Mesodermal cell (in vitro differentiated cells): ENCODE measurements around the gene AGXT2.

Experiments
- H3K27ac ChIP-seq: 2 replicates; pipeline ENCODE4 v1.7.0; 2013; ENCODE audit warnings: mild to moderate bottlenecking, low read depth, low read length, moderate library complexity; ENCODE audit not compliant: severe bottlenecking
- H3K36me3 ChIP-seq: 2 replicates; pipeline ENCODE4 v1.7.1; 2013; ENCODE audit warnings: mild to moderate bottlenecking, low read length, moderate library complexity; ENCODE audit not compliant: control insufficient read depth, insufficient read depth
- H3K4me1 ChIP-seq: one replicate; pipeline ENCODE4 v1.7.1; 2013; ENCODE audit warnings: mild to moderate bottlenecking, low read length; ENCODE audit not compliant: insufficient read depth, control insufficient read depth, poor library complexity, severe bottlenecking
- H3K4me3 ChIP-seq: 2 replicates; pipeline ENCODE4 v1.7.0; 2013; ENCODE audit warnings: low read length, control low read depth, mild to moderate bottlenecking; ENCODE audit not compliant: insufficient read depth, poor library complexity, severe bottlenecking; ENCODE audit errors: extremely low read depth
- H3K9me3 ChIP-seq: 2 replicates; pipeline ENCODE4 v1.7.1; 2013; ENCODE audit warnings: mild to moderate bottlenecking, low read length, moderate library complexity; ENCODE audit not compliant: control insufficient read depth
- WGBS, 2 experiments: methylation state at CpG; one replicate each; pipeline ENCODE4 v1.1.5; 2013; ENCODE audit warnings: missing lambda C conversion rate in 2 of 2; ENCODE audit not compliant: insufficient coverage in 2 of 2; 5-methylcytosine and 5-hydroxymethylcytosine counted together

AGXT2 gene

GRCh38 chr5:35002459-35002858, 45.3 kb downstream of the AGXT2 start:
- H3K4me3 ChIP-seq = no peak overlapping the region
- WGBS, 2 experiments = 84 to 95% methylated on average over 4 to 5 of the region's 6 CpGs
- no peaks in the 10 kb centered on the region for H3K36me3 ChIP-seq
- H3K9me3 ChIP-seq = no peaks in the 10 kb centered on the region
- no peaks in the 10 kb centered on the region for H3K4me1 ChIP-seq
- H3K27ac ChIP-seq = no peak overlapping the region

GRCh38 chr5:35001842-35002241, 45.9 kb downstream of the AGXT2 start:
- no peaks in the 10 kb centered on the region for H3K36me3 ChIP-seq
- no peak overlapping the region for H3K27ac ChIP-seq
- 100% methylated on average over 1 of the region's 3 CpGs; no CpG with 5 or more reads in 1 of the 2 experiments for WGBS, 2 experiments
- H3K4me1 ChIP-seq = no peaks in the 10 kb centered on the region
- no peak overlapping the region for H3K4me3 ChIP-seq
- no peaks in the 10 kb centered on the region for H3K9me3 ChIP-seq

GRCh38 chr5:34998058-34998789, 49.5 kb downstream of the AGXT2 start:
- WGBS, 2 experiments = 100% methylated on average over 3 of the region's 6 CpGs; no CpG with 5 or more reads in 1 of the 2 experiments

GRCh38 chr5:34996261-34996660, 51.5 kb downstream of the AGXT2 start:
- no peak overlapping the region for H3K27ac ChIP-seq
- no peak overlapping the region for H3K4me3 ChIP-seq
- peaks cover 19% of the 10 kb centered on the region for H3K9me3 ChIP-seq
- H3K4me1 ChIP-seq = peaks cover 7% of the 10 kb centered on the region
- WGBS, 2 experiments = 88 to 89% methylated on average over 1 to 2 of the region's 2 CpGs
- H3K36me3 ChIP-seq = no peaks in the 10 kb centered on the region

More at GRCh38 chr5:34998058-34998789, 49.5 kb downstream of the AGXT2 start:
- no peak overlapping the region for H3K4me3 ChIP-seq
- no peaks in the 10 kb centered on the region for H3K36me3 ChIP-seq
- H3K9me3 ChIP-seq = peaks cover 5% of the 10 kb centered on the region
- no peak overlapping the region for H3K27ac ChIP-seq
- H3K4me1 ChIP-seq = no peaks in the 10 kb centered on the region

GRCh38 chr5:34993951-34994350, 53.8 kb downstream of the AGXT2 start:
- Histone ChIP-seq H3K4me1 (peaks cover 7% of the 10 kb centered on the region), H3K27ac (no peak overlapping the region), H3K9me3 (peaks cover 19% of the 10 kb centered on the region), H3K4me3 (no peak overlapping the region), H3K36me3 (no peaks in the 10 kb centered on the region)
- WGBS, 2 experiments = 81 to 93% methylated on average over 2 of the region's 8 CpGs

GRCh38 chr5:34991486-34992238, 56.1 kb downstream of the AGXT2 start:
- H3K36me3 ChIP-seq = no peaks in the 10 kb centered on the region
- H3K4me3 ChIP-seq = no peak overlapping the region
- peaks cover 22% of the 10 kb centered on the region for H3K9me3 ChIP-seq
- H3K27ac ChIP-seq = peak overlapping the region; percentile 39
- peaks cover 7% of the 10 kb centered on the region for H3K4me1 ChIP-seq
- 100% methylated on average over 1 of the region's 2 CpGs; no CpG with 5 or more reads in 1 of the 2 experiments for WGBS, 2 experiments

- H3K4me3 ChIP-seq = no peak overlapping the region
- 85 to 100% methylated on average over 1 of the region's 1 CpG for WGBS, 2 experiments
- peaks cover 2% of the 10 kb centered on the region for H3K4me1 ChIP-seq
These were observed 60.8 kb downstream of the AGXT2 start for GRCh38 chr5:34986965-34987364.

GRCh38 chr5:34982823-34983222, 64.9 kb downstream of the AGXT2 start:
- Histone ChIP-seq H3K4me3 (no peak overlapping the region), H3K4me1 (no peaks in the 10 kb centered on the region), H3K9me3 (peaks cover 20% of the 10 kb centered on the region), H3K27ac (no peak overlapping the region), H3K36me3 (no peaks in the 10 kb centered on the region)
- 33% methylated on average over 1 of the region's 4 CpGs; no CpG with 5 or more reads in 1 of the 2 experiments for WGBS, 2 experiments

More at GRCh38 chr5:34986965-34987364, 60.8 kb downstream of the AGXT2 start:
- no peaks in the 10 kb centered on the region for H3K36me3 ChIP-seq
- H3K9me3 ChIP-seq = peaks cover 21% of the 10 kb centered on the region
- no peak overlapping the region for H3K27ac ChIP-seq

GRCh38 chr5:34978681-34979080, 69.1 kb downstream of the AGXT2 start:
- no peaks in the 10 kb centered on the region for H3K9me3 ChIP-seq
- peaks cover 5% of the 10 kb centered on the region for H3K4me1 ChIP-seq
- no peak overlapping the region for H3K27ac ChIP-seq
- no peak overlapping the region for H3K4me3 ChIP-seq
- 75% methylated on average over 3 of the region's 4 CpGs; no CpG with 5 or more reads in 1 of the 2 experiments for WGBS, 2 experiments
- H3K36me3 ChIP-seq = no peaks in the 10 kb centered on the region

- Histone ChIP-seq H3K4me3 (no peak overlapping the region), H3K9me3 (no peaks in the 10 kb centered on the region), H3K27ac (no peak overlapping the region), H3K36me3 (no peaks in the 10 kb centered on the region), H3K4me1 (peaks cover 5% of the 10 kb centered on the region)
- WGBS, 2 experiments = 67 to 93% methylated on average over 1 of the region's 2 CpGs
These were observed 69.7 kb downstream of the AGXT2 start for GRCh38 chr5:34977934-34978613.
